ENCODE data around the gene DAZL.

DAZL gene

GRCh38 chr3:16589867-16590624 is 15.2 kb downstream of the DAZL start:
- DNase-seq: no peak

GRCh38 chr3:16589120-16589519 is 16.1 kb downstream of the DAZL start:
- no peak for DNase-seq

- no peak for DNase-seq
Observed at GRCh38 chr3:16587681-16588060, 17.6 kb downstream of the DAZL start.

GRCh38 chr3:16587047-16587680 is 18.1 kb downstream of the DAZL start:
- DNase-seq: no peak

GRCh38 chr3:16584880-16585279 is 20.3 kb downstream of the DAZL start:
- DNase-seq: no peak

GRCh38 chr3:16583551-16583950 is 21.7 kb downstream of the DAZL start:
- no peak for DNase-seq

- no peak for DNase-seq
Observed at GRCh38 chr3:16570113-16570512, 35.1 kb downstream of the DAZL start.

- DNase-seq: no peak
Observed at GRCh38 chr3:16568532-16568931, 36.7 kb downstream of the DAZL start.

GRCh38 chr3:16568115-16568514 is 37.1 kb downstream of the DAZL start:
- DNase-seq: no peak

- DNase-seq: no peak
Observed at GRCh38 chr3:16559653-16560365, 45.4 kb downstream of the DAZL start.

GRCh38 chr3:16554126-16554525 is 51.1 kb downstream of the DAZL start:
- no peak for DNase-seq

GRCh38 chr3:16552757-16553156 is 52.5 kb downstream of the DAZL start:
- DNase-seq: no peak

GRCh38 chr3:16551342-16551976 is 53.8 kb downstream of the DAZL start:
- DNase-seq: no peak

- DNase-seq: peak; percentile 83
Observed at GRCh38 chr3:16550676-16551341, 54.4 kb downstream of the DAZL start.

GRCh38 chr3:16550305-16550675 is 54.9 kb downstream of the DAZL start:
- no peak for DNase-seq

GRCh38 chr3:16548721-16549120 is 56.5 kb downstream of the DAZL start:
- no peak for DNase-seq

GRCh38 chr3:16547561-16548357 is 57.5 kb downstream of the DAZL start:
- DNase-seq: no peak

- no peak for DNase-seq
Observed at GRCh38 chr3:16546186-16547010, 58.8 kb downstream of the DAZL start.

- no peak for DNase-seq
Observed at GRCh38 chr3:16545413-16546185, 59.6 kb downstream of the DAZL start.

GRCh38 chr3:16543242-16543864 is 61.9 kb downstream of the DAZL start:
- no peak for DNase-seq
